Activated naive CD8-positive, alpha-beta T cell (primary cell): ENCODE data around the gene PFN1.

Source experiments
- H3K27ac Mint-ChIP-seq: one replicate; pipeline ENCODE4 v1.8.0; 2021; ENCODE audit warnings: mixed read lengths
- H3K27me3 Mint-ChIP-seq: one replicate; pipeline ENCODE4 v1.8.0; 2021; ENCODE audit warnings: mixed read lengths
- H3K36me3 Mint-ChIP-seq: one replicate; pipeline ENCODE4 v1.8.0; 2021; ENCODE audit warnings: mixed read lengths
- H3K4me1 Mint-ChIP-seq: one replicate; pipeline ENCODE4 v1.8.0; 2021; ENCODE audit warnings: low read depth, mixed read lengths
- H3K4me3 Mint-ChIP-seq: one replicate; pipeline ENCODE4 v1.8.0; 2021; ENCODE audit warnings: mild to moderate bottlenecking, mixed read lengths
- H3K9me3 Mint-ChIP-seq: one replicate; pipeline ENCODE4 v1.8.0; 2021; ENCODE audit warnings: low read depth, mixed read lengths

The PFN1 gene

GRCh38 chr17:4944163-4944553 lies 4.2 kb downstream of the PFN1 start:
- Mint-ChIP-seq H3K36me3 (peaks cover 22% of the 10 kb centered on the region), H3K4me3 (peak overlapping the region; percentile 97), H3K27ac (peak overlapping the region; percentile 99), H3K9me3 (no peaks in the 10 kb centered on the region), H3K4me1 (peaks cover 52% of the 10 kb centered on the region), H3K27me3 (no peaks in the 10 kb centered on the region)

DNA sequence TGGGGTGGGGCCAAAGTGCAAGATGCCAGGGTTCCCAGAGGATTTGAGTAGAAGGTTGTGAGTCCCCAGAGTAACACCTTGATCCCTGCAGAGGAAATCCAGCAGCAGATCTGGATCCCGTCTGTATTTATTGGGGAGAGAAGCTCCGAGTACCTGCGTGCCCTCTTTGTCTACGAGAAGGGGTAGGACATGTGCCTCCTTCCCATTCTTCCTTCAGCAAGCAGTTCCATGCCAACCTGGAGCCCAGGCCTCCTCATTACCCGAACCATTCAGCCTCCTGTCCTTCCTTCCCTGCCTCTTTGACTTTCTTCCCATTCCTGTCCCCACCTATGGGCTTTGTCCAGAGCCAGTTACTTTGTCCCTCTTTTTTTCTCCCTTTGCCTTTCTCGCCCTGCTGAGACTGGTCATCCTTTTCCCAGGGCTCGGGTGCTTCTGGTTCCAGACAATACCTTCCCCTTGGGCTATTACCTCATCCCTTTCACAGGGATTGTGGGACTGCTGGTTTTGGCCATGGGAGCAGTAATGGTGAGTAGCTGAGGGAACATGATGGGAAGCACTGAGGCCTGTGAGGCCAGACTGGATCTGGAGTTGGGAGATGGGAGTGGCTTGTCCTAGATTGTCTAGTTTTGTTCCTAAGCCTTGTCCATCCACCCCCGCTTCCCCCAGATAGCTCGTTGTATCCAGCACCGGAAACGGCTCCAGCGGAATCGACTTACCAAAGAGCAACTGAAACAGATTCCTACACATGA lies 5.4 kb downstream of the PFN1 start:
- Mint-ChIP-seq H3K27ac (peak overlapping the region; percentile 99), H3K36me3 (peaks cover 22% of the 10 kb centered on the region), H3K9me3 (no peaks in the 10 kb centered on the region), H3K4me1 (peaks cover 60% of the 10 kb centered on the region), H3K4me3 (peak overlapping the region; percentile 56), H3K27me3 (no peaks in the 10 kb centered on the region)

- Mint-ChIP-seq H3K9me3 (no peaks in the 10 kb centered on the region), H3K27ac (peak overlapping the region; percentile 99), H3K27me3 (no peaks in the 10 kb centered on the region), H3K4me3 (peak overlapping the region; percentile 96), H3K36me3 (peaks cover 14% of the 10 kb centered on the region), H3K4me1 (peaks cover 63% of the 10 kb centered on the region)
Observed at GRCh38 chr17:4941319-4941610, 7.1 kb downstream of the PFN1 start.

DNA sequence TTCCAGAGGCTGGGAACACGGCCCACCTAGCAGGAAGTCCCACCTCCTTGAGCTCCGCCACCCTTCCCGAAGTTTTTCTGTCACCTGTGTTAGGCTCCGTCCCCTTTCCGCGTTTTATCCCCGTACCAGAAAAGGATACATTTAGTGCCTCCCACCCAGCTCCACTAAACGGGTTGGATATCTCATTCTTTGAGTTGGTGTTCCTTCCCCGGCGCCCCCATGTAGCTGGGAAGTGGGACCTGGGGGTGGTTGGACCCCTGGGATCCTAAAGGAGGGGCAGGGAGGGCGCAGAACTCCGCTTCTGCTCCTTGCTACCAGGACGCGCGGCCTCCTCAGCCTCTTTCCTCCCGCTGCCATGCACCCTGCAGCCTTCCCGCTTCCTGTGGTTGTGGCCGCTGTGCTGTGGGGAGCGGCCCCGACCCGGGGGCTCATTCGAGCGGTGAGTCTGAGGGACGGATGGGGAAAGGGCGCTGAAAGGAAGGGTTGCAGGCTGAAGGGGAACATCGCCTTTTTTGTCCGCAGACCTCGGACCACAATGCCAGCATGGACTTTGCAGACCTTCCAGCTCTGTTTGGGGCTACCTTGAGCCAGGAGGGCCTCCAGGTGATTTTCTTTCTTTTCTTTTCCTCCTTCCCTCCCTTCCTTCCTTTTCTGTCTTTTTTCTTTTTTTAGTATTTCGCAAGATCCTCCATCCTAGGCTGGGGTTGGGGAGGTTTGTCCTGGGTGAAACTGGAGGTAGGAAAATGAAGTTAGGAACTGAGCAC lies 7.6 kb downstream of the PFN1 start:
- Mint-ChIP-seq H3K4me1 (peaks cover 65% of the 10 kb centered on the region), H3K4me3 (peak overlapping the region; percentile 96), H3K9me3 (no peaks in the 10 kb centered on the region), H3K36me3 (peaks cover 13% of the 10 kb centered on the region), H3K27me3 (no peaks in the 10 kb centered on the region), H3K27ac (peak overlapping the region; percentile 99)

DNA sequence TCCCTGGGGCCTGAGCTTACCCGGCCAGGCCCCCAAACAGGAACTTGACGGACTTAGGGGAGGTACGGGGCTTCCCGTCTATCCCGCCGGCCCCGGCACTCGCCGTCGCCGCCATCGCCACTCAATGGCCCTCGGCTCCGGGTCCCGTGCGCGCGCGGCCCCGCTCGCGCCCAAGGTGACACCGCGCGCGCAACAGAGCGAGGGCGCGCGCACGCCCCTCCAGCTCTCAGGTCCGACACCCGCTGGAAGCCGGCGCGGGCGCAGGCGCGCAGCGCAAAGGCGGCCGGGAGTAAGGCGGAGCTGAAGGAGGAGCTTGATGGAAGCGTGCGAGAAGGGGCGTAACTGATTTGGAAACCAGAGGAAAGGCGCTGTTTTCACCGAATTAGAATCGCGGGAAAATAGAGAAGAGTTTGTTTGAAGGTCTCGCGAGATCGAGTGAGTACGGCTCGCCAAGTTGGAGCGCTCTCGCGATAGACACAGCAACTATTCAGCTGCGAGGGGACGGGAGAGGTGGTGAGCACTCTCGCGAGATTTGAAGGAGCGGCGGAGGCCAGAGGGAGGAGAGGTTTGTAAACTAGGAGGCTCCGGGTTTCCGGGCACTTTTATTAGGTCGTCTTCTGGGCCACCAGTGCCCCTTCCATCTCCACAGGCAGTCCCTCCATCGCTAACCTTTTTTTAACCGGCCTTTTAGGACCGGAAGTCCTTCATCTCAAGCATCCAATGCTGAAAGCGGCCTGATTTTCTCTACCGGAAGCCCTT lies 8.4 kb downstream of the PFN1 start, which contains the start of the genes RNF167 and SLC25A11:
Gene RNF167, plus strand, starts transcription at position 473 of the 759 bp plus-strand sequence. CDS start 642 bp downstream, outside the sequence.
Gene SLC25A11, minus strand, starts transcription at position 251 of the 759 bp plus-strand sequence. Its CDS starts 136 bp downstream, at position 115.
- Mint-ChIP-seq H3K27ac (peak within 1 kb of the TSS; percentile 99), H3K4me3 (peak within 1 kb of the TSS; percentile 96), H3K27me3 (no peaks in the 10 kb centered on the region), H3K4me1 (peaks cover 57% of the 10 kb centered on the region), H3K9me3 (no peaks in the 10 kb centered on the region), H3K36me3 (peaks cover 7% of the 10 kb centered on the region)

- Mint-ChIP-seq H3K9me3 (no peaks in the 10 kb centered on the region), H3K36me3 (peaks cover 6% of the 10 kb centered on the region), H3K27ac (peak overlapping the region; percentile 96), H3K4me3 (peak overlapping the region; percentile 96), H3K27me3 (no peaks in the 10 kb centered on the region), H3K4me1 (peaks cover 55% of the 10 kb centered on the region)
Observed at GRCh38 chr17:4939546-4939795, 8.9 kb downstream of the PFN1 start.

DNA sequence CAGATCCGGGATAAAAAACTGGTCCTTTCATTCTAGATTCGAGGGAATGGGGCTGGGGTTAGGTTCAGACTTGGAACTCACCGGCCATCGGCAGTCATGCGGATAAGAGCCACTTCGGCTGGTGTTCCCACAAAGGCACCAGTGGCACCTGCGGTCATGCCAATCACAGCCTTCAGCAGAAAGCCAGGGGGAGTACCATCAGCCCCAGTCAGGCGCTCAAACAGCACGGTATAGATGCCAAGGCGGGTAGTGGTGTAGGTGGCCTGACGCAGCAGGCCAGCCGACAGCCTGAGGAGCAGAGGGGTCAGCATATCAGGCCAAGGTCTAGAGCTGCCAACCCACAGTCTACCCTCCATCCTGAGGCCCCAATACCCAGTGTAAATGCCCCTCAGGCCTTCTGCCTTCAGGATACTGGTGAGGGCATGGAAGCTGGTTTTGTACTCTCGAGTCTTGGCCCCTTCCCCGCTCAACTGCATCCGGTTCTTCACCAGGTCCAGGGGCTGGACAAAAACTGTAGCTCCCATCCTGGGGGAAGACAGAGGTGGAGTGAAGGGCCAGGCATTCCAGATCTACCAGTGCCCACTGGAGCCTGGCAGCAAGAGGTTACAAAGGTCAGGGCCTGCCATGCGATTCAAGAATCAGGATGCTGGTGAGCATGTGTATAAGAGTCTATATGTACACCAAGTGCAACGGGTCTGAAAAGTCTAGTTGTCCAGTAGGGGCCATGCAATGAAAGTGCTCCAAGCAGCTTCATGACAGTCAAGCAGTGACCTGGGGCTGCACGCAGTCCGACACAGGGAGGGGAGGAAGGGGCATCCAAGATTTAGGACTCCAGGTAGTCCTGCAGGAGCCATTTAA lies 9.4 kb downstream of the PFN1 start:
- peaks cover 6% of the 10 kb centered on the region for H3K36me3 Mint-ChIP-seq

DNA sequence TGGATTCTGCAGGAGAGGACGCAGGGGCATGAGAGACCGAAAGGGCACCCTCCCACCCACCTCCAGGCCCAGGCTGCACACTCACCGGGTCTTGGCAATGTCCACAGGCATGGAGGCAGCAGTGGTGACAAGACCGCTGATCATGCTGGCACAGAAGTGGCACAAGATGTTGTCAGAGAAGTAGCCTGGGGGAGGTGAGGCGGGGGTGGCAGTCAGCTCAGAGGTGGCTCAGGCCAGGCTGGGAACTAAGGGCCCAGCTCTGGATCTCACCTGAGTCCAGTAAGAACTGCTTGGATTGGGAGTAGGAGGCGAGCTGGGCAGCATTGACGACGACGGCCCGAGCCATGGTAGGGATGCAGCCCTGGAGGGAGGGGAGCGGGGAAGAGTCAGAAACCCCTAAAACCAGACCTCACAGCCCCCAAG lies 10.2 kb downstream of the PFN1 start:
- Mint-ChIP-seq H3K4me3 (peak overlapping the region; percentile 96), H3K27ac (peak overlapping the region; percentile 96), H3K27me3 (no peaks in the 10 kb centered on the region), H3K9me3 (no peaks in the 10 kb centered on the region), H3K36me3 (peaks cover 5% of the 10 kb centered on the region), H3K4me1 (peaks cover 54% of the 10 kb centered on the region)

More for the DNA sequence above, 9.4 kb downstream of the PFN1 start:
- H3K4me1 Mint-ChIP-seq = peaks cover 55% of the 10 kb centered on the region
- H3K4me3 Mint-ChIP-seq = peak overlapping the region; percentile 96
- no peaks in the 10 kb centered on the region for H3K27me3 Mint-ChIP-seq
- H3K9me3 Mint-ChIP-seq = no peaks in the 10 kb centered on the region
- peak overlapping the region; percentile 96 for H3K27ac Mint-ChIP-seq

GRCh38 chr17:4937553-4937952 lies 10.8 kb downstream of the PFN1 start:
- Mint-ChIP-seq H3K27ac (no peak overlapping the region), H3K4me1 (peaks cover 49% of the 10 kb centered on the region), H3K27me3 (no peaks in the 10 kb centered on the region), H3K9me3 (no peaks in the 10 kb centered on the region), H3K36me3 (peaks cover 3% of the 10 kb centered on the region), H3K4me3 (peak overlapping the region; percentile 96)

GRCh38 chr17:4936436-4936835 lies 11.9 kb downstream of the PFN1 start:
- peaks cover 37% of the 10 kb centered on the region for H3K4me1 Mint-ChIP-seq
- no peak overlapping the region for H3K27ac Mint-ChIP-seq
- H3K9me3 Mint-ChIP-seq = no peaks in the 10 kb centered on the region
- H3K36me3 Mint-ChIP-seq = no peaks in the 10 kb centered on the region
- no peaks in the 10 kb centered on the region for H3K27me3 Mint-ChIP-seq
- H3K4me3 Mint-ChIP-seq = peak overlapping the region; percentile 12

GRCh38 chr17:4935650-4936049 lies 12.7 kb downstream of the PFN1 start:
- no peak overlapping the region for H3K27ac Mint-ChIP-seq
- H3K9me3 Mint-ChIP-seq = no peaks in the 10 kb centered on the region
- H3K36me3 Mint-ChIP-seq = no peaks in the 10 kb centered on the region
- H3K27me3 Mint-ChIP-seq = no peaks in the 10 kb centered on the region
- H3K4me1 Mint-ChIP-seq = peaks cover 33% of the 10 kb centered on the region
- no peak overlapping the region for H3K4me3 Mint-ChIP-seq

DNA sequence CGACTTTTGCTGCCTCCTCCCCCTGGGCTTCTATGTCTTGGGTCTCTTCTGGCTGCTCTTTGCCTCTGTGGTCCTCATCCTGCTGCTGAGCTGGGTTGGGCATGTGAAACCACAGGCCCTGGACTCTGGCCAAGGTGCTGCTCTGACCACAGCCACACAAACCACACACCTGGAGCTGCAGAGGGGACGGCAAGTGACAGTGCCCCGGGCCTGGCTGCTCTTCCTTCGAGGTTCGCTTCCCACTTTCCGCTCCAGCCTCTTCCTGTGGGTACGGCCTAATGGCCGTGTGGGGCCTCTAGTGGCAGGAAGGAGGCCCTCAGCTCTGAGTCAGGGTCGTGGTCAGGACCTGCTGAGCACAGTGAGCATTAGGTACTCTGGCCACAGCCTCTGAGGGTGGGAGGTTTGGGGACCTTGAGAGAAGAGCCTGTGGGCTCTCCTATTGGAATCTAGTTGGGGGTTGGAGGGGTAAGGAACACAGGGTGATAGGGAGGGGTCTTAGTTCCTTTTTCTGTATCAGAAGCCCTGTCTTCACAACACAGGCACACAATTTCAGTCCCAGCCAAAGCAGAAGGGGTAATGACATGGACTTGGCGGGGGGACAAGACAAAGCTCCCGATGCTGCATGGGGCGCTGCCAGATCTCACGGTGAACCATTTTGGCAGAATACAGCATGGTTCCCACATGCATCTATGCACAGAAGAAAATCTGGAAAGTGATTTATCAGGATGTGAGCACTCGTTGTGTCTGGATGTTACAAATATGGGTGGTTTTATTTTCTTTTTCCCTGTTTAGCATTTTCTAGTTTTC lies 14.0 kb downstream of the PFN1 start:
- H3K4me3 Mint-ChIP-seq = peak overlapping the region; percentile 38
- no peaks in the 10 kb centered on the region for H3K9me3 Mint-ChIP-seq
- no peaks in the 10 kb centered on the region for H3K36me3 Mint-ChIP-seq
- H3K27me3 Mint-ChIP-seq = no peaks in the 10 kb centered on the region
- peak overlapping the region; percentile 34 for H3K27ac Mint-ChIP-seq
- H3K4me1 Mint-ChIP-seq = peaks cover 33% of the 10 kb centered on the region

- H3K27me3 Mint-ChIP-seq = no peaks in the 10 kb centered on the region
- peak overlapping the region; percentile 34 for H3K27ac Mint-ChIP-seq
- H3K9me3 Mint-ChIP-seq = no peaks in the 10 kb centered on the region
- peak overlapping the region; percentile 38 for H3K4me3 Mint-ChIP-seq
- peaks cover 28% of the 10 kb centered on the region for H3K4me1 Mint-ChIP-seq
- no peaks in the 10 kb centered on the region for H3K36me3 Mint-ChIP-seq
Observed at GRCh38 chr17:4933646-4934045, 14.7 kb downstream of the PFN1 start.

DNA sequence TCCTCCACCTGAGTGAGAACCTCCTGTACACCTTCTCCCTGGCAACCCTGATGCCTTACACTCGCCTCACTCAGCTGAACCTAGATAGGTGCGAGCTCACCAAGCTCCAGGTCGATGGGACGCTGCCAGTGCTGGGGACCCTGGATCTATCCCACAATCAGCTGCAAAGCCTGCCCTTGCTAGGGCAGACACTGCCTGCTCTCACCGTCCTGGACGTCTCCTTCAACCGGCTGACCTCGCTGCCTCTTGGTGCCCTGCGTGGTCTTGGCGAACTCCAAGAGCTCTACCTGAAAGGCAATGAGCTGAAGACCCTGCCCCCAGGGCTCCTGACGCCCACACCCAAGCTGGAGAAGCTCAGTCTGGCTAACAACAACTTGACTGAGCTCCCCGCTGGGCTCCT lies 15.6 kb downstream of the PFN1 start:
- Mint-ChIP-seq H3K4me3 (no peak overlapping the region), H3K27me3 (no peaks in the 10 kb centered on the region), H3K36me3 (no peaks in the 10 kb centered on the region), H3K9me3 (no peaks in the 10 kb centered on the region), H3K4me1 (peaks cover 22% of the 10 kb centered on the region), H3K27ac (no peak overlapping the region)
